GM19463 (cell line): ENCODE results near the gene LPAR3.

ENCODE experiments used
- ATAC-seq: cut with Tn5 transposase; IDR thresholded peaks from one replicate; pipeline ENCODE4 v1.9.1; 2021; ENCODE audit warnings: mild to moderate bottlenecking, moderate library complexity; ENCODE audit not compliant: unreplicated experiment

LPAR3 gene

DNA sequence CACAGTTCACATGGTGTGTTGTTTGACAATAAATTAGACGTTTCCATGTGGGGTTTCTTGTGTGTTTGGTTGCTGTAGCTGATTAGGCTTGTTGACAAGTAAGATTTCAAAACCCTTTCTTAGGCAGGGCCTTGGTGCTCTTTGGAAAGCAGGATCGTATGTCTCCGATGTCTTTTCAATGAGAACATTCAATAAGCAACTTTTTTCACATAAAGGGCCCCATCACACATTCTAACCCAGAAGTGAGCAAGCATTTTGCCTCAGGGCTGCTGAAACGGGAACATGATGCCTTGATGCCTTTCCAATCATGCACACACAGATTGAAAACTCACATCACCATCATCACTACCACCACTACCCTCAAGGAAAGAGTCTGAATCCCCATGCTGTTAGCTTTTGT is 33.1 kb downstream of the LPAR3 start:
- no peak for ATAC-seq

DNA sequence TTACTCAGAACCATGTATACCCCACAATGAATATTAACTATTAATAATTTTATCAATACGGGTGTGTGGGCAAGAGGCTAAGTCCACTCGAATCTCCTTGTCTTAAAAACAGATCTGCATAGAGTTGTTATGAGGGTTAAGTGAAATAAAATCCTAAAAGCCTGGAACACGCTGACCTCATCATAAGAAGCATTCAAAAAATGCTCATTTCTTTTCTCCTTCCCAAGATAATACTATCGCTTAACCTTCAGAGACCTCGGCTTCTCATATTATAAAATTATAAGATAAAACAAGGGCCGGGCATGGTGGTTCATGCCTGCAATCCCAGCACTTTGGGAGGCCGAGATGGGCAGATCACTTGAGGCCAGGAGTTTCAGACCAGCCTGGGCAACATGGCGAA is 35.1 kb downstream of the LPAR3 start:
- no peak for ATAC-seq

DNA sequence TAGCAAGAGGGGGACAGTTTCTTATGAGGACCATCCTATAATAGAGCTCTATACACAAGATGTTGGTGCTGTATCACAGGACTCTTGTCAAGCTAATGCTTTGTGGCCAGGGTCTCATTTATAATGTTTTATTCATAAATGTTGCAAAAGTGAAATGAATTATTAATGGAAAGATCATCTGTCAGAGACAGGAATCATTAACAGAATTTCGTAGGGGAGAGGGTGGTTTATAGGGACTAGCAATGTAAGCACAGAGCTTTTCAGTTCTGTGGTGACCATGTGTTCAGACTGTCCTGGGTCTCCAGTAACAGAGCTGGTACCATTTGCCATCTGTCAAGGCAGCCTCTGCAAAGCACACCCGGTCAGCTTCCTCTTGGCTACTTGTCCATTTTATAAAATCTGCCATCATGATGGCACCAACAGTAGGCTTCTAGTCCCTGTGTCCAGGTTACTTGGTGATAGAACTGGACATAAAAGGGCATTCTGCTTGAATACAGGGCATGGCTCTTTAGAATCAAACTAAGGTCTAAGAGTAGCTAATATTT is 36.2 kb downstream of the LPAR3 start:
- ATAC-seq: no peak

DNA sequence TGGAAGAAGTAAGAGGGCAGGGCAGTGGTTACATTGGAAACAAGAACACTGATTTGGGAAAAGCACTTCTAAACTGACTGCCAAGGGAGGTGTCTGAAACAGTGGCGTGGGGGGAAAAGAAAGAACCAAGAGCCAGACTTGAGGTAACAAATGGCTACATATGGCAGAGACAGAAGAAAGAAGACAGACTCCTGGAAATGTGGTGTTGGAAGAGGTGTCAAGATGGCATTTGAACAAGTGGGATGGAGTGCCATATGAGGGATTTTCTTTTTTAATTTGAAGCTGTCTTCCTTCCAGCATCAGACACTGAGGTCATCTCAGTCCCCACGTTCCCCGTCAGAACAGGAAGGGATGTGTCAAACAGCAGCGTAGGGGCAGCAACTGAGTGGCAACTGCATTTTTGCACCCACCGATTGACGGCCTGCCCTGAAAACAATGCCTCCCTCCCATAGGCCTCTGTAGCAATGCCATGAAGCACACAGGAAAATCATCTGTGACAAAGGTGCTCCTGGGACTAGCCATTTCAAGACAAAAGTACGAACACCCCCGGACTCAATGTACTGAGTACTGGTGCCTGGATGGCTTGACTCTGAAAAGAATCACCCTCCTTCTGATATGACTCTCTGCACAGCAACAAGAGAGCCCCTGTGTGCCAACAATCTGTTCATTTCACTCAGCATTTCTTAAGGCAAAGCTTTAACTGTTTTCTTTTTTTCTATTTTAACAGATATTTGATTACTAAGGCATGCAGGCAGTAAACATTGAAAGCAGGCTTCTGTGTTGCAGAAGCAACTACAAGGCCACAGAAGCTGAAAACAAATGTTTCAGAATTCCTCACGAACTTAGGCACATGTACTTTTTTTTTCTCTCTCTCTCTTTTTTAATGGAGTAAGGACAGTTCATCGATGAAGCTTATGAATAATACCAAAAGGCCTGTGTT is 37.0 kb downstream of the LPAR3 start:
- ATAC-seq: no peak

DNA sequence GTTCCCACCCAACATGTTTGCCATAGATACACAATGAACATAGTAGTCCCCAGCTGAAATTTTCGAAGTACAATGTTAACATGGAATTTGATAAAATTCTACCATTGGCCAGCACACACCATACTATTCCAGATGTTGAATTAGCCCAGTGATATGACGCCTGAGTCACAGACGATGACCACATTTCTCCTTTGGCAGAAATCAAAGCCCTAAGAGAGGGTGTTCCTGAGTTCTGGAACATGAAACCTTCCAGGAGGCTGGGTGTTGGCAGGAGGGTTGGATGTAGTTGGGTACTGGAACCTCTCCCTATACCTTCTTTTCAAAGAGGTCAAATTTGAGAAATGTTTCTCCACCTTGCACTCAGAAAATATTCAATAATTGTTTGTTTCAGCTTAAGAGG is 37.8 kb downstream of the LPAR3 start:
- no peak for ATAC-seq

DNA sequence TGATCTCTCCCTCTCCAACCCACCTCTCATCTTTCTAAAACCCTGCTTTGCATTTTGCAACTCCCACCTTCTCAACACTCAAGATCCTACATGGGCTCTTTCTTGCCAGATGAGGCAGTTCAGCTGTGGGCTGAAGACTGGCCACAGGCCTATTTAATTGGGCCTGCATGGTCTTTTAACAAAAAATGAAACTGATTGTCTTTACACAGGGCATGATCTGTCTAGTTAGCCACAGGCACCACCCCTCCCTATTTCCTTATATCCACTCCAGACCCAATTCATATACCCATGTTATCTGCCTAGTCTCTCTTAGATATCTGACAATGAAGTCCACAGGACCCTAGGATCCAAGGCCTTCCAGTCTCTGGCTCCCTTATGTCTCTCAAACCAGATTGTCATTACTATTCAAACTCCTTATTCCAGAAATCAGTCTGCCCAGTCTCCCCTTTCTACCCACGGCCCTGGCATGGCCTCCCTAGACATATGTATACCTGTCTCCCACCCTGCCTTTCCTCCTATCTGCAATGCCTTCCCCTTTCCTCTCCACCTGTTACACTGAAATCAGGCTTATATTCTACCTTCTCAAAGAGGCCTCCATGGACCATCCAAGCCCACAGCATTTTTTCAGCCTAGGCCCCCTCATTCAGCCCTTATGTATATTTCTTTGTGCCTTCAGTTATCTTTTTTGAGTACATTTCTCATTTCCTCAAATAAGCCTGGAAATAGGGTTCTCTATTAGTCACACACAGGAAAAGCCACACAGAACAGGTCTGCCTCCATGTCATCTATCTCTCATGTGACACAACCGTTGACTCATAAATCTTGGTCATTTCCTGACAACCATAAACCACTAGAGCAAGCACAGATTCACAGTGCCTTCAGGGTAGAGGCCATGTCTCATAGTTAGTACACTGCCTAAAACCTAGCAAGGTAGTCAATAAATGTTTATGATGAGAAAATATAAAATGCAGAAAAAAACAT is 39.0 kb downstream of the LPAR3 start:
- peak; percentile 97 for ATAC-seq

DNA sequence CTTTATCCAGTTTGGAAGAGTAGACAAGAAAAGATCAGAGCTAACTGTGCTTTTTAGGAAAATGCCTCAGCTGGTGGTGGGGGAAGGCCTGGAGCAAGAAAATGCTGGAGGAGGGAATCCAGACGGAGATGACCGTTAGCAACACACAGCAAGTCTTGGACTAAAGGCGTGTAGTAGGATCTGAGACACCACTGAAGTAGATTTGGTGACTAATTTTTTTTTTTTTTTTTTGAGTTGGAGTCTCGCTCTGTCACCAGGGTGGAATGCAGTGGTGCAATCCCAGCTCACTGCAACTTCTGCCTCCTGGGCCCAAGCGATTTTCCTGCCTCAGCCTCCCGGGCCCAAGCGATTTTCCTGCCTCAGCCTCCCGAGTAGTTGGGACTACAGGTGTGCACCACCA is 41.2 kb downstream of the LPAR3 start:
- no peak for ATAC-seq

DNA sequence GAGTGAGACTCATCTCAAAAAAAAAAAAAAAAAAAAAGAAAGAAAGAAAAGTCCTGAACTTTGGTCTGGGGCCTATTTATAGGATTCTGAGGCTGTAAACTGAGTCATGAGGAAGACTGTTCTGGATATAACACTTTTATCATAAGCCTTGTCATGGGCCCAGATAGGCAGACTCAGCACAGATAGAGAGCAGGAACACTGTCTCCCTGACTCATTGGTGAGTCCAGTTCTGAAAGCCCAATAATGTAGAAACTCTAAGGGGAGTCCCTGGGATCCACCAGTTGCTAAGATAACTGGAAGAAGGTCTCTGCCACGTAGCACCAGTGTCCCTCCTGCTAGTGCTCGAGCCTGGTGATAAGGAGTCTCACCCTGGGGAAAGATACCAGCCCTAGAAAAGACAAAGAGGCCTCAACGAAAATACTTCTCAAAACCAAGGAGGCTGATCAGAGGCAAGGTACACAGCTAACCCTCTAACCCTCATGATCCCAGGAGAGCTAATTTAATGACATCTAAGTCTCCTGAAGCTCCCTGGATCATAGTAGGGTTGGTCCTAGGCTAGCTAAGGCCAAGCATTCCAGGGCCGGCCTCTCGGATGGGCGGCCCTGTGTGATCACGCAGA is 43.5 kb downstream of the LPAR3 start:
- no peak for ATAC-seq

DNA sequence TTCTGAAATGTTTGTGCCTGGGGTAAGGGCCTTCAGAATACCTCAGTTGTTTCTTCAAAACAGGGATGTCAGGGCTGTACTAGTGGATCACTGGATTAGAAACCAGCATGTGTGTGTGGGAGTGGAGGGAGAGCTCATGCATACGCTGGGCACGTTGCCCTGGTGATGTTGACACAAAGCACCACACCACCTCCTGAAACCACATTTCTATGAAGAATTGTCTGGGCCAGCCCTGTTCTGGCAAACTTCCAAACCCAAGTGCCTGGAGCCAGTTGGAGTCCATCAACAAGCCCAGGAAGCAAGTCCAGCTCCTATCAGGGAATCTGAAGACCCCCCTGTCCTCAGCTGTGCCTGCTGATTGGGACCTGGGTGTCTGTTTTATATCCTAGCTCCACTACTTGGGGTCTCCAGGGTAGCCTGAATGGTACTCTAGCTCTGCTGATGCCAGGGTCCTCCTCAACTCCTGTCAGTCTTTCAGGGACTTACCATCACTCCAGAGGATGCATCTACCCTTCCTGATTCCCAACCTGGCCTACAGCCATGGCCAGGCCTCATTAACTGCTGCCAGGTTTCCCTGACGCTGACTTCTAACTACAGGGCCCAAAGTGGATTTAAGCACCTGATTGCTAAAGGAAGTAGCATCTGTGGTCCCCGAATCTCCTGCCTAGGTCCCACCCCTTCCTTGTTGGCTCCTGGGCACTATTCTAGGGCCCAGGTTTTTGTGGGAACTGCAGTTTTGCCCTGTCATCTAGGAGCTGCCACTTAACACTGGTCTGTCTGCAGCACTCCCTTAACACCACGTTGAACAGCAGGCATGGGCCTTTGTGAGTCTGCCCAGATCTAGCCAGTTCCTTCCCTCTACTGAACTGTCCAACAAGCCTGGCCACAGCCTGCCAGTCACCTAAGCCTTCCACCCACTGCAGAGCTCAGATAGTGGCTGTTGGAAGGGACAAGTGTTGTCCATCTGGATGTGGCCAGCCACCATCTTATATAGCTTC is 45.5 kb downstream of the LPAR3 start:
- peak; percentile 79 for ATAC-seq

DNA sequence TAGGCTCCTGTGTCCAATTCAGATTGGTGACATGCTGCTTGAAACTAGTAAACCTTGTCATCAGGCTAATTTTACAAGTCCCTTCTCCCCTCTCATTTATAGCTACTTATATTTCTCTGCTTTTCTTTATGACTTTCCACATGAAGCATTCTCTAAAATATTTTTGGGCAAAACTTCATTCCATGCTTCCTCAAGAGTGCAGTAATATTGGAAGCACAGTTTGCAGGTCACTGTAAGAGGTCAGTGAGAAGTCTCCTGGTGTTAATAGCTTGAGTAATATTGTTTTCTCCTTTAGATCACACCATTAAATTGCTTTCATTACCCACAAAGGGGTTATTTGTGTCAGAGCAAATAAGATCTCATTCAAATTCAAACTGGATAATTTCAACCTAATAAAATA is 46.6 kb downstream of the LPAR3 start:
- ATAC-seq: no peak

DNA sequence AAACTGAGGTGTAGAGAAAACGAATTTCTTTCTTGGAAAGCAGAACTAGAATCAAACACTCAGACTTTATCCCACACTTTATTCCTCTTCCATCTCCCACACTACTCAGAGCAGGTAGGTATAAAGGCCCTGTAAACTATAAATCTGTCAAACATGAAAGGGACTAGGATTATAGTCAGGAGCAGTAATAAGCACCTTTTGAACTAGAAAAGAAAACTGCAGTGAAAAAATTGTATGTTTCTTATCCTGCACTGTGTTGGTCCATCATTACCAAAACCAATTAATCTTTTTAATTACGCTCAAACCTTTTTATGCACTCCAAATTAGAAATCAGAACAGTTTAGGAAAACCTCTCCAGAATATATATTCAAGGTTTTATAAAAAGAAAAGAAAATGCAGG is 47.6 kb downstream of the LPAR3 start:
- no peak for ATAC-seq

DNA sequence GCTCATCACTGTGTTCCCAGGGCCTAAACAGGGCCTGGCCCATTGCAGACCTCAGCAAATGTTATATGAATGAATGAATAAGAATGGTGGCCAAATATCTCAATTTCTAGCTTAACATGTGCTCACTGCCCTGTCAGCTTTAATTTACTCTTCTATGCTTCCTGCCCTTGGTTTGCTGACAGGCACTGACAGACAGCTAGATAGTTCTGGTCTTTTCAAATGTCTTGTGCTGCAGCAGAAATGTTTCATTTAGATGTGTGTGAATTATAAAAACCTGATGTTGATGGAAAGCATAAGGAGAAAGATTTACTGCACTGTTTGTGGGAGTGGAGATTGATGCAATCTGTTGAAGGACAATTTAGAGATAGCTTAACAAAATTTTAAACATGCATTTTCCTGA is 48.9 kb downstream of the LPAR3 start:
- ATAC-seq: no peak

DNA sequence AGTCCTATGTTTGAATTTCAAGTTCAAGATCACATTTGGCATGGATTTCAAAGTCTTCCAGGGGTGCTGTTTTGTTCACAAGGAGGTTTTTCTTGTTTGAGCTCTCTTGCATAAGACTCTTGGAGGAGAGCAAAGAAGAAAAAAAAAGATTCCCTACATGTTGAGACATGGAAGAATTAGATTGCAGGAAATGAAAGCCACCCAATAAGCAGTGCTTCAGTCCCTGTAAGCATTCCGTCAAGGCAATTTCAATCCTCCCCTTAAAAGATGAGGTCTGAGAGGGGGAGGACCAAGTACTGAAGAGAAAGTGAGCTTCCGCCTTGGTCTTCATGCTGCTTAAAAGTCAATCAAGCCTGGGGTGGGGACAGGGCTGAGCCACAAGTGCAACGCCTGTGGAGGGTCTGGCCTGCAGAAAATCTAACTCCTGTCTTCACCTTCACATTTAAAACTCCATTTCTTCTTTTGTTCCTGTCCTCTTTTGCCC is 50.2 kb downstream of the LPAR3 start:
- ATAC-seq: no peak

DNA sequence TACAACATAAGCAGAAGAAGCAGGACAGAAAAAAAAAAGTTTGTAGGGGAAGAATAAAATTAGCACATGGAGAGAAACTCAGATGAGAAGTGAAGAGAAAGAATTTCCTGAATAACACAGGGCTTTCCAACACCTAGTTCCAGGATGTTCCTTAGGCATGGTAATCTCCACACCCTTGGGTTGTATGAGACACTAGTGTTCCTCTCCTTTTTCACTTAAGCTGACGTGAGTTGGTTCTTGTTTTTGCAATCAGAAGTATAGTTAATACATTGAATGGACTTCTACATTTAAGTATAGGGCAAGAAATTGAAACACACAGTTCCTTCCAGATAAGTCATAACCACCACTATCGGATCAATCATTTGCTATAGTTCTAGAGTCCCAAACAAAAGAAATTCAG is 51.0 kb downstream of the LPAR3 start:
- no peak for ATAC-seq

DNA sequence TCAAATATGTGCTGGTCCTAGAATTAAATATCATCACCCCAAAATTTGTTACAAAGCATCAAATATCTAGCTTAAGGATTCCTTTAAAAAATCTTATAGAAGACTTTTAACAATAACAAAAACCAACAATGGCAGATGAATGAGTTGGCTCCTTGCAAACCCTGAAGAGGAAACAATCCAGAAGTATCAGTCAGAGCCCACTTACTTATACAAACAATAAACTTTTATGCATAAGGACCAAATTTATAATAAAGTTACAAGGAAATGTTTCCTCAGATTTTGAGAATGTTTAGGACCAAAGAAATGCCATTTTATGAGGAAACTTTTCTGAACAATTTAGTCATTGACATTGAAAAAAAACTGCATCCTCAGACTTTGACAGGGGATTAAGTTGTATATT is 52.7 kb downstream of the LPAR3 start:
- no peak for ATAC-seq

DNA sequence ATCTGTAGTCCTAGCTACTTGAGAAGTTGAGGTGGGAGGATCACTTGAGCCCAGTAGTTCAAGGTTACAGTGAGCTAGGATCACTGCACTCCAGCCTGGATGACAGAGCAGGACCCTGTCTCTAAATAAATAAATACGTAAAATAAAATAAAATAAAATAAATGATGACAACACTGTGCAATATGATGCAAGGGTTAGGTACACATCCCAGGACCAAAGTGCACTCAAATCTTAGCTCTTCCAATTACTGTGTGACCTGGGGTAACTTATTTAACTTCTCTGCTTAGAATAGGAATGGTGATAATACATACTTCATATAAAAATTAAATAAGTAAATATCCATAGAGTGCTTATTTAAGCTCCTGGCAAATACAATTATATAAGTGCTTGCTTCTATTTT is 53.5 kb downstream of the LPAR3 start:
- no peak for ATAC-seq

DNA sequence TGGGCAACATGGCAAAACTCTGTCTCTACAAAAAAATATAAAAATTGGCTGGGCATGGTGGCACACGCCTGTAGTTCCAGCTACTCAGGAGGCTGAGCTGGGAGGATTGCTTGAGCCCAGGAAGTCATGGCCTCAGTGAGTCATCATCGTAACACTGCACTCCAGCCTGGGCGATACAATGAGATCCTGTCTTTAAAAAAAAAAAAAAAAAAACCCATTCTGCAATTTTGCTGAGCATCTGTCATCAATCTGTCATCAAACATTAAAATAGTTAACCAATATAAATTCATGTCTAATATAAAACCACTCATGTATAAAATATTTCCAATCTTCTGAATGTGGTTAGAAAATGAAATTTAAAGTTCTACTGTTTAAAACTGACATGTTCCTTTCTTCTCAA is 56.9 kb downstream of the LPAR3 start:
- no peak for ATAC-seq

DNA sequence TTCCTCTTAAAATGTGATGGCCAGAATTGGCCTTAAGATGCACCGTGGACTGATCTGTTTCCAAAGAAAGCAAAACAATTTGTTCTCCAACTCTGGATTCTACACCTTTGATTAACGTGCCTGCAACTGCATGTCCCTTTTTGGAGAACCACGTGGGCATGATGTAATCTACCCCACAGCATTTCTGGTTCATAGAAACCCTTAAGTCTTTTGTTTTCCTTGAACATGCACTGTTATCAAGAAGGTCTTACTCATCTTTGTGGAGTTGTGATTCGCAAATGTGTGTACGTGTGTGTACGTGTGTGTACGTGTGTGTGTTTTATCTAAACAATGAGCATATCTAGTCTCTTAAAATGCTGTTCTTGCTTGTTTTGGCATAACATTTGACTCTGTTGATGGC is 57.8 kb downstream of the LPAR3 start:
- ATAC-seq: no peak

DNA sequence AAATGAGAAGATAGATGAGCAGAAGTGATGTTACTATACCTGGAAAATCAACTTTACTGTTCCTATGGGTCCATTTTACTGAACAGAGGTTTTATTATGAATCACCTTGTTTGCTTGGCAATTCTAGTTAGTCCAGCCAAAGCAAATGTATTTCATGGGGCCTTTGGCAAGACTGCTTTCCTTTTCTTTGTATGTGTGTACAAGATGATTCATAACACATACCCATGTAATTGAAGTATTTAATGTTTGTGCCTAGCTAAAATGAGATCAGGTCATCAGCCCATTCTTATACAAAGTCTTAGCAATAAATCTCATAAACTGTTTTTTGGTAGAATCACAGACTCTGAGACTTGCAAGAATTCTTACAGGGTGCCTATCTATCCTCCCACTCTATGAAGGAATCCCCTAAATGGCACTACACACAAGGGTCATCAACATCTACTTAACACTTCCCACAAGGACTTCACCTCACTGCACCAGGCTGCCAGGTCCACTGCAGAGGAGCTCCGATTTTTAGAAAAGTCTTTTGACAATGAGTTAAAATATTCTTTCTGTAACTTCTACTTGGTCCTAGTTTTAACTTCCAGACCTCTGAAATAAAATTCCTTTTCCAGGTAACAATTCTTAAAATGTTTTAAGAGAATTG is 58.5 kb downstream of the LPAR3 start:
- no peak for ATAC-seq
